Loucy (cell line): ENCODE measurements around the gene UBL7.

ENCODE experiments used
- H2AFZ ChIP-seq: fragments of 200-600 bp; sonication (generic); 2 replicates; pipeline ENCODE4 v1.6.0; 2016; ENCODE audit warnings: antibody characterized with exemption, mild to moderate bottlenecking, low read length, moderate library complexity
- H3F3A ChIP-seq: fragments of 200-600 bp; 2 replicates; pipeline ENCODE4 v1.6.0; 2016; ENCODE audit warnings: antibody characterized with exemption, low read depth, mild to moderate bottlenecking
- H3K27me3 ChIP-seq: fragments of 200-600 bp; sonication (generic); 2 replicates; pipeline ENCODE4 v1.6.1; 2014; ENCODE audit warnings: low read length, mild to moderate bottlenecking; ENCODE audit not compliant: insufficient read depth, poor library complexity, severe bottlenecking
- H3K36me3 ChIP-seq: fragments of 200-600 bp; sonication (generic); 2 replicates; pipeline ENCODE4 v1.6.1; 2016; ENCODE audit warnings: low read length; ENCODE audit not compliant: insufficient read depth
- H3K4me1 ChIP-seq: fragments of 200-600 bp; sonication (generic); 2 replicates; pipeline ENCODE4 v1.5.1; 2014; ENCODE audit warnings: low read length, mild to moderate bottlenecking; ENCODE audit not compliant: insufficient read depth, poor library complexity, severe bottlenecking
- H3K4me2 ChIP-seq: fragments of 200-600 bp; sonication (generic); 2 replicates; pipeline ENCODE4 v1.6.0; 2014; ENCODE audit warnings: antibody characterized with exemption, low read length, low read depth, mild to moderate bottlenecking; ENCODE audit not compliant: poor library complexity, severe bottlenecking
- H3K4me3 ChIP-seq: fragments of 200-600 bp; sonication (generic); 2 replicates; pipeline ENCODE4 v1.5.1; 2014; ENCODE audit warnings: low read length, mild to moderate bottlenecking, mixed read lengths; ENCODE audit not compliant: poor library complexity, severe bottlenecking
- H3K79me2 ChIP-seq: fragments of 200-600 bp; sonication (generic); 2 replicates; pipeline ENCODE4 v1.6.1; 2014; ENCODE audit warnings: low read length; ENCODE audit not compliant: insufficient read depth
- H3K9ac ChIP-seq: fragments of 200-600 bp; sonication (generic); 2 replicates; pipeline ENCODE4 v1.6.0; 2014; ENCODE audit warnings: mild to moderate bottlenecking, low read depth, low read length, moderate library complexity; ENCODE audit not compliant: poor library complexity, severe bottlenecking
- H3K9me2 ChIP-seq: fragments of 200-600 bp; sonication (generic); replicated peaks from 2 replicates; pipeline ENCODE4 v1.6.1; 2016; ENCODE audit warnings: low read depth, low read length, mixed read lengths
- H3K9me3 ChIP-seq: fragments of 200-600 bp; sonication (generic); 2 replicates; pipeline ENCODE4 v1.6.1; 2014; ENCODE audit warnings: mild to moderate bottlenecking, antibody characterized with exemption, low read length, low read depth; ENCODE audit not compliant: insufficient read depth
- H4K20me1 ChIP-seq: fragments of 200-600 bp; sonication (generic); 2 replicates; pipeline ENCODE4 v1.6.0; 2014; ENCODE audit warnings: antibody characterized with exemption, low read length, mild to moderate bottlenecking; ENCODE audit not compliant: insufficient read depth, poor library complexity, severe bottlenecking
- EZH2phosphoT487 ChIP-seq: fragments of 200-600 bp; IDR thresholded peaks from 2 replicates; pipeline ENCODE4 v1.6.1; 2018; ENCODE audit warnings: antibody characterized with exemption, mild to moderate bottlenecking, moderate library complexity, borderline replicate concordance
- TF ChIP-seq, protein P1 (sequence below): fragments of 200-600 bp; sonication (generic); conservative IDR thresholded peaks from 2 replicates; pipeline ENCODE4 v1.5.1; 2014; ENCODE audit warnings: mild to moderate bottlenecking, antibody characterized with exemption, low read length

Gene UBL7

DNA sequence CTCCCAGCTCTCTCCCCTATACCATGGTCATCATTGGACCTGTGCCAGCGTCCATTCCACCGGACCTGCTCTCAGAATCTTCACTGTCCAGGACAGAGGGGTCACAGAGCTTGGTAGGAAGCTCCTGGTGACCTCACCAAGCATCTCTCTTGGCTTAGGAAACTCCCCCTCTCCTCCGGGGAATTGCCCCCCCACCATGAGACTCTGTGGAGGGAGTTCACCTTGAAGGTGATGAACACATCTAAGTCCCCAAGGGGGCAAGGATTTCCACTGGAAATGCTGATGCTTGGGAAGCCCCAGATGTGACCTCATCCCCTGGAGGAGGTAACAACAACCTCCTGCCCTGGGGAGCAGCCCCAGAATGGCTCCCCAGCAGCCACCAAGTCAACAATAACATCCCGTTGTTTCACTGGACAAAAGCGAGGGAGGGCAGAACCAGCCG is 30.4 kb downstream of the UBL7 start:
- Histone ChIP-seq H3K4me3 (peak overlapping the region; percentile 83), H3K4me2 (peak overlapping the region; percentile 79), H3F3A (no peaks in the 10 kb centered on the region), H2AFZ (no peak overlapping the region), H3K4me1 (peaks cover 56% of the 10 kb centered on the region), H3K36me3 (no peaks in the 10 kb centered on the region), H4K20me1 (peaks cover 49% of the 10 kb centered on the region), H3K79me2 (peaks cover 89% of the 10 kb centered on the region), H3K27me3 (no peaks in the 10 kb centered on the region), H3K9me3 (no peaks in the 10 kb centered on the region), H3K9ac (peak overlapping the region; percentile 85), H3K9me2 (no peaks in the 10 kb centered on the region)
- TF ChIP-seq EZH2phosphoT487: no peak

DNA sequence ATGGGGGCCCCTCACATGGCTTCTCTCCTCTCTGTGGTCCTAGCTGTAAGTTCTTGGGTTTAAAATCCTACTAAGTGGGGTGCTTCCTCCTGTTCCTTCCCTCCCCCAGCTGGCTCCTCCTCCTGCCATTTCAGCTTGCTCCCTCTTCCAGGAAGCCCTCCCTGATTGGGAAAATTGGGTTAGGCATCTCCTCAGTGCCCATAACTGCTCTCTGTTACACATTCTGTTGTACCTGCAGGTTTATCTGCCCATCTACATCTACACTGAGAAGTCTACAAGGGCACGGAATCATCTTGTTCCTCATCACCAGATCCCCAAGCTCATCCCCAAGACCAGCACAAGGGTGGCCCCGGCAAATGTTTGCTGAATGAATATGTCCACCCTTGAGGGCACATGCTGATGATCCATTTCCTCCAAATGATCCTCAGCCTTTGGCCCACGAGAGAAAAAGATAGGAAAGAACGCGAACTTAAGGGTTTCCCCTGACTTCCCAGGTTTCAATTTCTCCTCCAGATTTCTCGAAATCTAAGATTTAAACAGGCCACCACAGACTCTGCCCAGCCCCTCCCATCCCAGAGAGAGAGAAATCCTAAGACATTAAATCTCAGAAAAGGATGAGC is 31.1 kb downstream of the UBL7 start:
- Histone ChIP-seq H3K79me2 (peaks cover 95% of the 10 kb centered on the region), H3K9me2 (no peaks in the 10 kb centered on the region), H2AFZ (no peak overlapping the region), H3K9me3 (no peaks in the 10 kb centered on the region), H3K4me1 (peaks cover 56% of the 10 kb centered on the region), H3K4me2 (peak overlapping the region; percentile 79), H3K4me3 (peak overlapping the region; percentile 83), H3F3A (no peaks in the 10 kb centered on the region), H3K9ac (peak overlapping the region; percentile 48), H4K20me1 (peaks cover 54% of the 10 kb centered on the region), H3K36me3 (no peaks in the 10 kb centered on the region), H3K27me3 (no peaks in the 10 kb centered on the region)
- no peak for TF ChIP-seq EZH2phosphoT487
- TF ChIP-seq, protein P1, sequence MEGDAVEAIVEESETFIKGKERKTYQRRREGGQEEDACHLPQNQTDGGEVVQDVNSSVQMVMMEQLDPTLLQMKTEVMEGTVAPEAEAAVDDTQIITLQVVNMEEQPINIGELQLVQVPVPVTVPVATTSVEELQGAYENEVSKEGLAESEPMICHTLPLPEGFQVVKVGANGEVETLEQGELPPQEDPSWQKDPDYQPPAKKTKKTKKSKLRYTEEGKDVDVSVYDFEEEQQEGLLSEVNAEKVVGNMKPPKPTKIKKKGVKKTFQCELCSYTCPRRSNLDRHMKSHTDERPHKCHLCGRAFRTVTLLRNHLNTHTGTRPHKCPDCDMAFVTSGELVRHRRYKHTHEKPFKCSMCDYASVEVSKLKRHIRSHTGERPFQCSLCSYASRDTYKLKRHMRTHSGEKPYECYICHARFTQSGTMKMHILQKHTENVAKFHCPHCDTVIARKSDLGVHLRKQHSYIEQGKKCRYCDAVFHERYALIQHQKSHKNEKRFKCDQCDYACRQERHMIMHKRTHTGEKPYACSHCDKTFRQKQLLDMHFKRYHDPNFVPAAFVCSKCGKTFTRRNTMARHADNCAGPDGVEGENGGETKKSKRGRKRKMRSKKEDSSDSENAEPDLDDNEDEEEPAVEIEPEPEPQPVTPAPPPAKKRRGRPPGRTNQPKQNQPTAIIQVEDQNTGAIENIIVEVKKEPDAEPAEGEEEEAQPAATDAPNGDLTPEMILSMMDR: no peak

DNA sequence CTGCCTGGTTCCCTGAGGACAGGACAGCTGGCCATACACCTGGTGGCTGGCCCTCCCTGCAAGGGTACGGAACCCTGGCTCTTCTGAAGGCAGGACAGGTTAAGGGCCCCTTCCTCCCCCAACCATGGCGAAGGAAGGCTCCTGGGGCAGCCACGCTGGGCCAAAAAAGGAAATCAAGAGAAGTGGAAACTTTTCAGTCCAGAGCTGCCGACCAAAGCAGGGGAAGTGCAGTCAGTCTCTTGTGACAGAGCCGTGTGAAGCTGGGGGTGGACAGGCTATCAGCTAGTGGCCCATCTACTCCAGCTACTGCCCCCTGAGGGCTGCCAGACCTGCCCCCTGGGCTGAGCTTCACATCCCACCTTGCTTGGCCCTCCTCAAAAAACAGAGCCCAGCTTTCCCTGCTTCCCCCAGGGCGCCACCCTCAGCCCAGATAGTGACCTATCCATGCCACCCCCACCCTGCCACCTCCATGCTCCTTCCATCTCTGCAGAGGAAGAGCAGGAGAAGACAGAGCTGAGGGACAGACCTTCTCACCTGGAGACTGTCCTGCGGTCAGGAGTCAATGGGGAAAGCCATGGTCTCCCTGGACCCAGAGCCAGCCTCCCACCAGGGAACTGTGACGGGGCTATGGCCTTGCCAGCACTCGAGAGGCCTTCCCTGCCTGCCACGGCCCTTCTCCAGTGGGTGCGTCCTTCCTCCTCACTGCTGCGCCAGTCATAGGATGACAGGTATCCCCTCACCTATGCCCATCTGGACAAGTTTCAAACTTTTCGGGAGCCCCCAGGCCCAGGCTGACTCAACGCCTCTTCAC is 31.8 kb downstream of the UBL7 start:
- Histone ChIP-seq H3K27me3 (no peaks in the 10 kb centered on the region), H2AFZ (no peak overlapping the region), H4K20me1 (peaks cover 54% of the 10 kb centered on the region), H3K4me3 (peak overlapping the region; percentile 83), H3F3A (no peaks in the 10 kb centered on the region), H3K79me2 (peaks cover 97% of the 10 kb centered on the region), H3K9me3 (no peaks in the 10 kb centered on the region), H3K9me2 (no peaks in the 10 kb centered on the region), H3K9ac (peak overlapping the region; percentile 48), H3K4me1 (peaks cover 49% of the 10 kb centered on the region), H3K36me3 (no peaks in the 10 kb centered on the region), H3K4me2 (peak overlapping the region; percentile 79)
- TF ChIP-seq, protein P1: no peak
- no peak for TF ChIP-seq EZH2phosphoT487
